ES-I3 (cell line): ENCODE data around the gene DMD.

Experiments
- H3K36me3 ChIP-seq: 2 replicates; pipeline ENCODE4 v1.6.1; 2013; ENCODE audit warnings: mild to moderate bottlenecking, low read length, control low read depth, moderate library complexity; ENCODE audit not compliant: insufficient read depth
- H3K4me1 ChIP-seq: 2 replicates; pipeline ENCODE4 v1.6.1; 2013; ENCODE audit warnings: mild to moderate bottlenecking, control low read depth, low read length; ENCODE audit not compliant: insufficient read depth
- H3K9ac ChIP-seq: 2 replicates; pipeline ENCODE4 v1.6.1; 2013; ENCODE audit warnings: low read depth, mild to moderate bottlenecking, low read length, moderate library complexity
- H3K9me3 ChIP-seq: 2 replicates; pipeline ENCODE4 v1.6.1; 2013; ENCODE audit warnings: mild to moderate bottlenecking, low read length, moderate library complexity; ENCODE audit not compliant: control insufficient read depth, insufficient read depth

The DMD gene

GRCh38 chrX:31098079-31098478 lies 2113.3 kb downstream of the DMD start:
- Histone ChIP-seq H3K36me3 (no peaks in the 10 kb centered on the region), H3K4me1 (no peaks in the 10 kb centered on the region), H3K9me3 (no peaks in the 10 kb centered on the region), H3K9ac (no peak overlapping the region)

DNA sequence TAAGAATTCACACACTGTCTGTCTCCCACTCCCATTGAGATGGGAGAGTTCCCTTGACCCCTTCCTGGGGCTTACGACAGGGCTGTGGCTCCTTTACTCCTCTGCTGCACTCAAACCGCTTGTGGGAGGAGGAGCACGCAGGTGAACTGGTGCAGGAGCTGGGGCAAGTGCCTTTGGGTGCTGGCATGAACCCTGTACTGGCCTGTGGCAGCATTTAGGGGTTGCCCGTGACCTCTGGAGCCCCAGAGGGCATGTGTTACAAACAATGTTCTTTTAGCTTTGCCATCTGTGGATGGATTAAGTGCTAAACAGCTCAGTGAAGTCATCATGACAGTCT lies 2117.7 kb downstream of the DMD start:
- Histone ChIP-seq H3K9me3 (no peaks in the 10 kb centered on the region), H3K9ac (no peak overlapping the region), H3K36me3 (no peaks in the 10 kb centered on the region), H3K4me1 (no peaks in the 10 kb centered on the region)

GRCh38 chrX:31092970-31093638 lies 2118.2 kb downstream of the DMD start:
- no peaks in the 10 kb centered on the region for H3K4me1 ChIP-seq
- H3K9me3 ChIP-seq, result no peaks in the 10 kb centered on the region
- H3K36me3 ChIP-seq, result no peaks in the 10 kb centered on the region
- H3K9ac ChIP-seq, result no peak overlapping the region

- H3K4me1 ChIP-seq, result no peaks in the 10 kb centered on the region
These were observed 2118.9 kb downstream of the DMD start for GRCh38 chrX:31092476-31092875.

GRCh38 chrX:31091819-31092218 lies 2119.5 kb downstream of the DMD start:
- no peak overlapping the region for H3K9ac ChIP-seq
- H3K36me3 ChIP-seq, result no peaks in the 10 kb centered on the region
- no peaks in the 10 kb centered on the region for H3K4me1 ChIP-seq

More at GRCh38 chrX:31092476-31092875, 2118.9 kb downstream of the DMD start:
- Histone ChIP-seq H3K9me3 (no peaks in the 10 kb centered on the region), H3K36me3 (no peaks in the 10 kb centered on the region), H3K9ac (no peak overlapping the region)

GRCh38 chrX:31074522-31074921 lies 2136.8 kb downstream of the DMD start:
- Histone ChIP-seq H3K9me3 (no peaks in the 10 kb centered on the region), H3K36me3 (no peaks in the 10 kb centered on the region), H3K9ac (no peak overlapping the region), H3K4me1 (no peaks in the 10 kb centered on the region)

More at GRCh38 chrX:31091819-31092218, 2119.5 kb downstream of the DMD start:
- H3K9me3 ChIP-seq, result no peaks in the 10 kb centered on the region

- H3K4me1 ChIP-seq, result peaks cover 2% of the 10 kb centered on the region; the same call in 1 of the 2 replicates
- H3K9me3 ChIP-seq, result no peaks in the 10 kb centered on the region
- no peak within 1 kb of the TSS for H3K9ac ChIP-seq
- no peaks in the 10 kb centered on the region for H3K36me3 ChIP-seq
These were observed 2139.6 kb downstream of the DMD start, which contains the start of gene FTHL17 for GRCh38 chrX:31071725-31072124. FTHL17 (minus strand) TSS chrX:31072041; CDS start chrX:31071953, 88 bp downstream.

DNA sequence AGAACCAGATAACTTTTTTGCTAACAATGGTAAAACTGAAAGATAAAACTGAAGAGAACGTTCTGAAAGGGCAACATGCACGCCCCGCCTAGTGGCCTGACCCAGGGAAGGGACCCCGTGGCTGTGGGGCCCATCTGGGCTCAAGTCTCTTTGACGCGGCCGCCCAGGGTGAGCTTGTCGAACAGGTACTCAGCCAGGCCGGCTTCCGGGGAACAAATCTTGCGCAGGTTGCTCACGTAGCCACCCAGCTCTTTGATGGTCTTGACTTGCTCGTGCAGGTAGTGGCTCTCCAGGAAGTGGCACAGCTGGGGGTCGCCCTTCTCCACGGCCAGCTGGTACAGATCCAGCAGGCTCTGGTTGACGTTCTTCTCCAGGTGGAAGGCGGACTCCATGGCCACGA lies 2140.1 kb downstream of the DMD start:
- Histone ChIP-seq H3K9ac (no peak overlapping the region), H3K4me1 (peaks cover 2% of the 10 kb centered on the region; the same call in 1 of the 2 replicates), H3K36me3 (no peaks in the 10 kb centered on the region), H3K9me3 (no peaks in the 10 kb centered on the region)

DNA sequence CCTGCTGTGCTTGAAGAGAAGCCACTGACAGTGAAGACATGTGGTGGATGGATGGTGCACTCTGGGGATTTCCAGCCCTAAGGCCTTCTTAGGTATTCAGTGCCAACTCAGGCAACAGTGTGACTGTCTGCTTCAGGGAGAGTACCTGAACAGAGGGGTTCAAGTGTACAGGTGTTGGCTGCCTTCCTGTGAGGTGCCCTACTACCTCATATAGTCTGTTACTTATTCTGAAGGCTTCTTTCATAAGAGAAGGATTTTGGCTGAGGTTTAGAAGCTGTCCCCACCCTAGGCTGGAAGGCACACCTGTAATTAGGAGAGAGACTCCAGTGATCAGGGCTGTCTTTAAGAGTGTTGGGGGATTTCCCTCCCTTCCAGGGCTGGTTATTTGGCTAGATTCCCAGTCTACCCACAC lies 2141.3 kb downstream of the DMD start:
- Histone ChIP-seq H3K9me3 (no peaks in the 10 kb centered on the region), H3K36me3 (no peaks in the 10 kb centered on the region), H3K4me1 (peaks cover 2% of the 10 kb centered on the region; the same call in 1 of the 2 replicates), H3K9ac (no peak overlapping the region)
